ENCODE measurements around the gene LENG1.

LENG1 gene

GRCh38 chr19:54136086-54136863, 23.2 kb downstream of the LENG1 start:
- TF ChIP-seq POLR2A (IDR thresholded peaks at IDR 0.05; ENCODE audit: extremely low read depth, insufficient read length), result no peak
- no peak for TF ChIP-seq MYC (IDR thresholded peaks at IDR 0.05; ENCODE audit: low read depth, low read length)
- no peak for TF ChIP-seq CTCF (IDR thresholded peaks at IDR 0.05; ENCODE audit: low read depth, low read length)
- TF ChIP-seq MAX (IDR thresholded peaks at IDR 0.05; ENCODE audit: low read depth, low read length), result no peak
- peak overlapping the region; percentile 71 for H3K4me3 ChIP-seq (ENCODE audit: low read depth, low read length)
- DNase-seq (ENCODE audit: low read depth), result no peak

- DNase-seq (ENCODE audit: low read depth), result no peak
- H3K4me3 ChIP-seq (ENCODE audit: low read depth, low read length), result no peak overlapping the region
- TF ChIP-seq POLR2A (IDR thresholded peaks at IDR 0.05; ENCODE audit: extremely low read depth, insufficient read length) (no peak), MYC (IDR thresholded peaks at IDR 0.05; ENCODE audit: low read depth, low read length) (no peak), CTCF (IDR thresholded peaks at IDR 0.05; ENCODE audit: low read depth, low read length) (no peak), MAX (IDR thresholded peaks at IDR 0.05; ENCODE audit: low read depth, low read length) (no peak)
These were observed 25.4 kb downstream of the LENG1 start for GRCh38 chr19:54133957-54134590.

GRCh38 chr19:54133312-54133956, 26.1 kb downstream of the LENG1 start:
- DNase-seq (ENCODE audit: low read depth), result no peak
- no peak overlapping the region for H3K4me3 ChIP-seq (ENCODE audit: low read depth, low read length)
- no peak for TF ChIP-seq MYC (IDR thresholded peaks at IDR 0.05; ENCODE audit: low read depth, low read length)
- TF ChIP-seq CTCF (IDR thresholded peaks at IDR 0.05; ENCODE audit: low read depth, low read length), result no peak
- TF ChIP-seq POLR2A (IDR thresholded peaks at IDR 0.05; ENCODE audit: extremely low read depth, insufficient read length), result no peak
- no peak for TF ChIP-seq MAX (IDR thresholded peaks at IDR 0.05; ENCODE audit: low read depth, low read length)

GRCh38 chr19:54129617-54129996, 29.9 kb downstream of the LENG1 start:
- no peak overlapping the region for H3K4me3 ChIP-seq (ENCODE audit: low read depth, low read length)
- no peak for TF ChIP-seq POLR2A (IDR thresholded peaks at IDR 0.05; ENCODE audit: extremely low read depth, insufficient read length)
- no peak for TF ChIP-seq MAX (IDR thresholded peaks at IDR 0.05; ENCODE audit: low read depth, low read length)
- no peak for TF ChIP-seq MYC (IDR thresholded peaks at IDR 0.05; ENCODE audit: low read depth, low read length)
- no peak for TF ChIP-seq CTCF (IDR thresholded peaks at IDR 0.05; ENCODE audit: low read depth, low read length)
- no peak for DNase-seq (ENCODE audit: low read depth)

GRCh38 chr19:54128796-54129616, 30.5 kb downstream of the LENG1 start:
- TF ChIP-seq CTCF (IDR thresholded peaks at IDR 0.05; ENCODE audit: low read depth, low read length) (no peak), MAX (IDR thresholded peaks at IDR 0.05; ENCODE audit: low read depth, low read length) (no peak), POLR2A (IDR thresholded peaks at IDR 0.05; ENCODE audit: extremely low read depth, insufficient read length) (no peak), MYC (IDR thresholded peaks at IDR 0.05; ENCODE audit: low read depth, low read length) (no peak)
- H3K4me3 ChIP-seq (ENCODE audit: low read depth, low read length), result no peak overlapping the region
- DNase-seq (ENCODE audit: low read depth), result no peak
